AG04449 (cell line): Measurements from ENCODE around the gene HDLBP.

Experiments used
- CTCF ChIA-PET: fragments of 350-600 bp; formaldehyde crosslinking; extraction: SDS; loops from one replicate; lab custom pipeline; 2021; ENCODE audit warnings: antibody characterized with exemption; lab: Yijun Ruan, JAX
- POLR2A ChIA-PET: fragments of 400-600, 350-600 bp; formaldehyde crosslinking; extraction: SDS; loops from one replicate; lab custom pipeline; 2020; ENCODE audit warnings: antibody characterized with exemption, inconsistent platforms; lab: Yijun Ruan, JAX
- DNase-seq: peaks from one replicate; pipeline ENCODE4 v3.0.0-alpha.2; 2010; ENCODE audit warnings: low read depth, low spot score
- H3K4me3 ChIP-seq: 2 replicates; pipeline ENCODE4 v1.5.1; 2011; ENCODE audit warnings: low read depth, mild to moderate bottlenecking, control low read depth, low read length
- CTCF ChIP-seq: IDR thresholded peaks from one replicate; pipeline ENCODE4 v1.5.1; 2011; ENCODE audit warnings: mild to moderate bottlenecking, moderate library complexity, low read length, control low read depth, inconsistent platforms; ENCODE audit not compliant: insufficient read depth; ENCODE audit errors: missing control alignments

The HDLBP gene

DNA sequence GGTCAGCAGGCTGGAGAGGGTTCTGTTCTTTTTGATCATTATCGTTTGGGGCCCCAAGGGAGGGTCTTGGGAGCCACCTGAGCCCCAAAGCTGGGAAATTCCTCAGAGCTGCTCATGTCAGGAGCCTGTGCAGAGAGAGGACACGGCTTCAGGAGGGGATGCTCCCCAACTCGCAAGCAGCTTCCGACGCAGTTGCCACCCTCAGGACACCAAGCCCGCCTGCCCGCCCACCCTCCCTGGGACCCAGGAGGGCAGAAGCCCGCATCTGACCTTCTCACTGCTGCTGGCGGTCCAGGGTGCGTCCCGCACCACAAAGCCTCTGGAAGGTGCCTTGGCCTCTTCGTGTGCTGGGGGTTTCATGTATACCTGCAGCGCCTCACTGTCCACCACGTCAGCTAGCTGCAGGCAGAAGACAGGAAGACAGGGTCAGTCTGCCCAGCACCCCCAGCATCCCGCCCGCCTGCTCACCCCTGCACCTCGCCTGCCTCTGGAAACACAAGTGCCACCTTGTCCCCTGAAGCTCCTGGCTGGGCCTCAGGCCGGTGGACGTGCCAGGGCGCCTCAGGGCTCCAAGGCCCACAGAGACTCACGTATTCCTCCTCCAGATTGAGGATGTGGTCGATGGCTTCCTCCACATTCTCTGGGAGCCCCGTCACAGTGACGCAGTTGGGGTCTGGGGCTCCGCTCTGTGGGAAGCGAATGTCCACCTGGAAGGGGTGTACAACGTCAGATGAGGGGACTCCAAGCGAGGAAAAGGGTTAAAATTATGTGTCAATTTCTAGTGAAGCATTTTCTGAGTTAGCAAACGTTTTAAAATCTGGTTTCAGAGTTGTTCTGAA lies 85.7 kb downstream of the HDLBP start:
- DNase-seq, result no peak
- ChIA-PET POLR2A (no interaction called here), CTCF (interaction anchor here (1.1 kb wide), 1 partner anchor 379 kb away, joined by 4 read pairs; no protein-coding TSS in a partner anchor)
- TF ChIP-seq CTCF, result no peak
- H3K4me3 ChIP-seq, result no peak overlapping the region

GRCh38 chr2:241228860-241229516 lies 86.5 kb downstream of the HDLBP start:
- TF ChIP-seq CTCF, result no peak
- DNase-seq, result no peak
- H3K4me3 ChIP-seq, result no peak overlapping the region
- ChIA-PET CTCF (no interaction called here), POLR2A (interaction anchor here (1.0 kb wide), 1 partner anchor 14 kb away, joined by 3 read pairs; no protein-coding TSS in a partner anchor)

DNA sequence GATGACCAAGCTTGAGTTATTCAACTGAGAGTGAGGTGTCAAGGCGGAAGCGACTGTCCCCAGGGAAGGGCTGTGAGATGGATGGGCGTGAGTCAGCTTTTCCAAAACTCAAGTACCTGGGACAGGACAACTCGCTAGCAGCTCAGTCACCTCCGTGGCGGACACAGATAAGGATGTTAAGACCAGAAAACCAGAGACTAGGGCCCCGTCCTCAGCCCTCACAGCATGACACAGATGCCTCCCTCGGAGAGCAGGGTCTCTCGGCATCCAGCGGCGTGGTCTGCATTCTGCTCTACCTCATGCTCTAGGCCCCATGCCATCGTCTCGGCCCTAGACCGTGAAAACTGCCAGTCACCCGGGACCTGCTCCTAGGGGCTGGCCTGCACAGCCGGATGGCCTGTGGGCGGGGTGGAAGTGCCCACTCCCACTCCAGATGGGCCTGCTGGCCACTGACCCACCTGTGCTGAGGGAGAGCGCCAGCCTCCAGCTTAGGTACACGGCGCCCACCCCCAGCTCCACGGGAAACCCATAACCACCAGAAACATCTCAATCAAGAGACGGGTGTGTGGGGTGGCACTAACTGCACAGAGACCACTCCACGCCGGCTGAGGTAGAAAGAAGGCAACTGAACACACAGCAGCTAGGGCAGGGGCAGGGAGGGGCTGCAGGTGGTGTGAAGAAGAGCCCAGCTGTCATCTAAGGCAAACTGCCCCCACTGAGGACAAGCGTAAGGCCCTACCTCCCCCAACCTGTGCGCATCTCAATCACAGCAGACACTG lies 87.2 kb downstream of the HDLBP start:
- ChIA-PET CTCF (interaction anchor here (1.1 kb wide), 1 partner anchor 9 kb away, joined by 3 read pairs; no protein-coding TSS in a partner anchor), POLR2A (interaction anchor here (1.0 kb wide), 1 partner anchor 15 kb away, joined by 3 read pairs; no protein-coding TSS in a partner anchor)
- no peak overlapping the region for H3K4me3 ChIP-seq
- no peak for DNase-seq
- no peak for TF ChIP-seq CTCF

DNA sequence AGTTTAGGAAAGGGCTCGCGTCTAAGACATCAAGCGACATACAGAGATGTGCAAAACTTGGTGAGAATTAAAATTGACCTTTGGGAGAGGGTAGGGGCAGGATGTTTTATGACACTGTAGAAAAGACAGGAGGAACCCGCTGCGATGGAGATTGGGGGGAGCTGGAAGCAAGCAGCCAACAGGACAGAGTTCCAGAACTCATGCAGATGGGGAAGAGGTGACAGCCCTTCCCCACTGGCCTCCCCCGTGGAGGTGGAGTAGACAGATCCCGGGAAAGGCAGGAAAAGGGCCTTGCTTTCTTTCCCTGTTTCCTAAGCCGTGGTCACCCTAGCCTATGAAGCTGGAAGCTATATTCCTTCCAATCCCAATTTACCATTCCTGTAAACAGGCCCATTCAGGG lies 87.9 kb downstream of the HDLBP start:
- ChIA-PET CTCF (interaction anchor here (1.1 kb wide), 1 partner anchor 8 kb away, joined by 3 read pairs; no protein-coding TSS in a partner anchor), POLR2A (interaction anchor here (0.6 kb wide), 1 partner anchor 9 kb away, joined by 3 read pairs; no protein-coding TSS in a partner anchor)
- DNase-seq, result no peak
- H3K4me3 ChIP-seq, result no peak overlapping the region
- TF ChIP-seq CTCF, result no peak

DNA sequence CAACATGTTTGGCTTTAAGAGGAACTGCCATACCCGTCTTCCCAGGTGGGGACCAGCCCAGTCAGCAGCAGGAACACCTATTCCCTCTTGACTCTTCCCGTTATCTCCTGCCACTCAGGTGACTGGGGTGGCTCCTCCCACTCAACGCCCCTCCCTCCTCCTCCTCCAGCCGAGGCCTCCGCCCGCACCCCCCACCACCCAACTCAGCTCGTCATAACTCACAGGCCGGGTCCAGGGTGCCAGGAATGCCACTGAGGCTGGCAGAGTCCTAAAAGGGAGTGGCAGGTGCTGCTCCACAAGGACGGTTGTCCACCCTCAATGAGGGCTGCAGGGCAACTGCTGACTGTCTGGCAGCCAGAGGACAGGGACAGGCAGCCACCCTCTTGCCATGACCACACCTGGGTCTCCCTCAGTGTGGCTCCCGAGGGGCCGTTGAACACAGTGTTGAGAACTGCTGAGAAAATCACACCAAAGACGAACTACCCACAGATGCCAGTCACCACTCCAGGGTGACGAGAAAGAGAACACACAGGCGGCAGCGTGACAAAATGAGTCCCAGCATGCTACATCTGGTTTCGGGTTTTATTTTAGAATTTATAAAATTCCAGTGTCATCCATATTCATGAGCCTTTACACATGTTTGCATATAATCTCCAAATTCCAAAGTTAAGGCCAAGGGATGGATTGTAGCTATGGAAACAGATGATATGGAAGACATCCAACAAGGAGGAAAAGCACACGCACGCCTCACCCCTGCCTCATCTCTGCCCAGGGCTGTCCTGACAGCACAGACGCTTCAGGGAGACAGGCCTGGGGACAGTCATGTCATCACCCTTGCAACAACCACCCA lies 88.5 kb downstream of the HDLBP start:
- no peak for DNase-seq
- POLR2A ChIA-PET, result interaction anchor here (0.6 kb wide), 1 partner anchor 10 kb away, joined by 3 read pairs; no protein-coding TSS in a partner anchor
- no peak overlapping the region for H3K4me3 ChIP-seq
- CTCF ChIA-PET, result interaction anchor here (1.1 to 1.2 kb wide), 2 partner anchors 8 to 376 kb away, joined by 3 read pairs; no protein-coding TSS in a partner anchor
- no peak for TF ChIP-seq CTCF
